ENCODE measurements around the gene AP1S3. TPM values are rescaled to one million over a fixed set of nuclear protein-coding genes. Genes with fewer than 3 reads are reported as not detected.

Gene AP1S3
- total RNA-seq, 1 donor from 2014 or later, result 5.2 TPM

- Mint-ChIP-seq H3K36me3 (ENCODE audit: low read depth) (peaks cover 16% of the 10 kb centered on the region), H3K27me3 (ENCODE audit: low read depth) (no peaks in the 10 kb centered on the region), H3K4me3 (ENCODE audit: unreplicated experiment) (no peak overlapping the region), H3K9me3 (ENCODE audit: low read depth) (no peaks in the 10 kb centered on the region), H3K4me1 (ENCODE audit: low read depth) (peaks cover 3% of the 10 kb centered on the region), H3K27ac (ENCODE audit: unreplicated experiment) (no peak overlapping the region)
- DNase-seq (ENCODE audit: low spot score), result no peak
- TF ChIP-seq CTCF (IDR thresholded peaks at IDR 0.05), result no peak
These were observed 30.6 kb upstream of the AP1S3 start for GRCh38 chr2:223868005-223868404.

- no peaks in the 10 kb centered on the region for H3K27me3 Mint-ChIP-seq (ENCODE audit: low read depth)
- DNase-seq (ENCODE audit: low spot score), result no peak
- no peak overlapping the region for H3K27ac Mint-ChIP-seq (ENCODE audit: unreplicated experiment)
- no peak overlapping the region for H3K4me3 Mint-ChIP-seq (ENCODE audit: unreplicated experiment)
- H3K4me1 Mint-ChIP-seq (ENCODE audit: low read depth), result peaks cover 16% of the 10 kb centered on the region
- H3K9me3 Mint-ChIP-seq (ENCODE audit: low read depth), result no peaks in the 10 kb centered on the region
- no peak for TF ChIP-seq CTCF (IDR thresholded peaks at IDR 0.05)
- H3K36me3 Mint-ChIP-seq (ENCODE audit: low read depth), result peaks cover 9% of the 10 kb centered on the region
These were observed 28.6 kb upstream of the AP1S3 start for GRCh38 chr2:223865907-223866508.

GRCh38 chr2:223865124-223865523, 27.7 kb upstream of the AP1S3 start:
- Mint-ChIP-seq H3K27ac (ENCODE audit: unreplicated experiment) (no peak overlapping the region), H3K9me3 (ENCODE audit: low read depth) (no peaks in the 10 kb centered on the region), H3K27me3 (ENCODE audit: low read depth) (no peaks in the 10 kb centered on the region), H3K4me1 (ENCODE audit: low read depth) (peaks cover 25% of the 10 kb centered on the region), H3K4me3 (ENCODE audit: unreplicated experiment) (no peak overlapping the region), H3K36me3 (ENCODE audit: low read depth) (peaks cover 5% of the 10 kb centered on the region)
- no peak for TF ChIP-seq CTCF (IDR thresholded peaks at IDR 0.05)
- DNase-seq (ENCODE audit: low spot score), result no peak

GRCh38 chr2:223863491-223863890, 26.1 kb upstream of the AP1S3 start:
- Mint-ChIP-seq H3K4me1 (ENCODE audit: low read depth) (peaks cover 29% of the 10 kb centered on the region), H3K36me3 (ENCODE audit: low read depth) (no peaks in the 10 kb centered on the region), H3K4me3 (ENCODE audit: unreplicated experiment) (no peak overlapping the region), H3K27me3 (ENCODE audit: low read depth) (no peaks in the 10 kb centered on the region), H3K27ac (ENCODE audit: unreplicated experiment) (no peak overlapping the region), H3K9me3 (ENCODE audit: low read depth) (no peaks in the 10 kb centered on the region)
- TF ChIP-seq CTCF (IDR thresholded peaks at IDR 0.05), result no peak
- DNase-seq (ENCODE audit: low spot score), result no peak

- no peaks in the 10 kb centered on the region for H3K9me3 Mint-ChIP-seq (ENCODE audit: low read depth)
- DNase-seq (ENCODE audit: low spot score), result no peak
- TF ChIP-seq CTCF (IDR thresholded peaks at IDR 0.05), result peak; percentile 34
- no peaks in the 10 kb centered on the region for H3K27me3 Mint-ChIP-seq (ENCODE audit: low read depth)
- no peak overlapping the region for H3K4me3 Mint-ChIP-seq (ENCODE audit: unreplicated experiment)
- H3K4me1 Mint-ChIP-seq (ENCODE audit: low read depth), result peaks cover 29% of the 10 kb centered on the region
- H3K27ac Mint-ChIP-seq (ENCODE audit: unreplicated experiment), result peak overlapping the region; percentile 73
- H3K36me3 Mint-ChIP-seq (ENCODE audit: low read depth), result no peaks in the 10 kb centered on the region
These were observed 23.7 kb upstream of the AP1S3 start for GRCh38 chr2:223860809-223861738.

Measured in chondrocyte (in vitro differentiated cells).